Spinal cord (tissue), 10 donors: ENCODE data around the gene CIITA. TPM values are rescaled to one million over a fixed set of nuclear protein-coding genes. Genes with fewer than 3 reads are reported as not detected.

Experiments used
- DNase-seq, 6 donors: peaks; one replicate each; pipeline versions ENCODE4 v3.0.0 to v3.0.0-alpha.2; 2013 to 2015; ENCODE audit warnings: low spot score in 6 of 6, low read depth in 4 of 6
- H3K27ac ChIP-seq: one replicate; pipeline ENCODE4 v1.5.1; 2013; ENCODE audit warnings: low read depth, low read length, control low read depth
- H3K27me3 ChIP-seq: one replicate; pipeline ENCODE4 v1.6.1; 2013; ENCODE audit warnings: low read length; ENCODE audit not compliant: control insufficient read depth, insufficient read depth
- H3K36me3 ChIP-seq: one replicate; pipeline ENCODE4 v1.6.1; 2013; ENCODE audit warnings: low read length; ENCODE audit not compliant: control insufficient read depth, insufficient read depth
- H3K4me1 ChIP-seq: one replicate; pipeline ENCODE4 v1.6.1; 2013; ENCODE audit warnings: low read length; ENCODE audit not compliant: control insufficient read depth, insufficient read depth
- H3K4me3 ChIP-seq: one replicate; pipeline ENCODE4 v1.5.1; 2013; ENCODE audit warnings: low read depth, low read length, control low read depth
- H3K9me3 ChIP-seq: one replicate; pipeline ENCODE4 v1.6.1; 2013; ENCODE audit warnings: low read length; ENCODE audit not compliant: control insufficient read depth, insufficient read depth
- WGBS: methylation state at CpG from one replicate; pipeline ENCODE4 v1.1.5; 2013; ENCODE audit warnings: missing lambda C conversion rate; ENCODE audit not compliant: insufficient coverage; 5-methylcytosine and 5-hydroxymethylcytosine counted together
- polyA plus RNA-seq, 2 donors: library from polyadenylated mRNA; unstranded; fragments of 120-200 nt; gene quantifications; one replicate each; pipeline ENCODE4 v1.2.1, GENCODE V29; 2013; ENCODE audit not compliant: insufficient read length in 2 of 2
- total RNA-seq, 2 donors: library from RNA; depleted of rRNA in 1 of 2; stranded (reverse); fragments of 120-200 nt in 1 of 2; fragments of >200 nt in 1 of 2; gene quantifications; one replicate each; pipeline versions ENCODE4 v1.2.3 to v1.2.4, GENCODE V29; 2013 to 2014
- donor health status: healthy.

CIITA gene
- total and polyA plus RNA-seq, 4 donors = 1.2 to 4.2 (median 1.7) TPM

- Histone ChIP-seq H3K27ac (no peak overlapping the region), H3K36me3 (no peaks in the 10 kb centered on the region), H3K4me1 (no peaks in the 10 kb centered on the region), H3K4me3 (no peak overlapping the region), H3K27me3 (peaks cover 8% of the 10 kb centered on the region), H3K9me3 (no peaks in the 10 kb centered on the region)
- DNase-seq = no peak
- WGBS = 70% methylated on average over 5 of the region's 5 CpGs
These were observed 15.8 kb downstream of the CIITA start for GRCh38 chr16:10892782-10893318.

DNA sequence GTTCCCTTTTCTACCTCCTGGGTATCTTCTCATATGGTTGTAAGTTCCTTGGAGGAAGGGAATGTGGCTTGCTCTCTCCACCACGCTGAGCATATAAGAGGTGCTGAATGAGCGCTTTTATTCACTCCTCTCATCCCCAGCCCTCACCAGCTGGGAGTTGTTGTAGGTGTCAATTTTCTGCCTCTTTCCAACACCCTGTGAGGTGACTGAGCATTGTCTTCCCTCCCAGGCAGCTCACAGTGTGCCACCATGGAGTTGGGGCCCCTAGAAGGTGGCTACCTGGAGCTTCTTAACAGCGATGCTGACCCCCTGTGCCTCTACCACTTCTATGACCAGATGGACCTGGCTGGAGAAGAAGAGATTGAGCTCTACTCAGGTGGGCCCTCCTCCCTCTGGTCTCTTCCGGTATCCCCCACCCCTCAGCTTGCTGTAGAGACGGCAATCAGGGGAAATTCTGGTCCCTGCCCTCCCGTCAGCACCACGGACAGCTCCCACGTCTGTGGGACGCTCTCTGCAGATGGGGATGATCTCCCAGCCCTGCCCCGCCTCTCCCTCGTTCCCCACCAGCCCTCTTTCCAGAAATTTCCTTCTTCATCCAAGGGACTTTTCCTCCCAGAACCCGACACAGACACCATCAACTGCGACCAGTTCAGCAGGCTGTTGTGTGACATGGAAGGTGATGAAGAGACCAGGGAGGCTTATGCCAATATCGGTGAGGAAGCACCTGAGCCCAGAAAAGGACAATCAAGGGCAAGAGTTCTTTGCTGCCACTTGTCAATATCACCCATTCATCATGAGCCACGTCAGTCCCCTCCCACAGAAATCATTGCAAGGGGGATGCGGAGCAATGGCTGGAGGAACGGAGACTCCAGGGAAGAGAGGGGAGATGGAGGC, 18.3 kb downstream of the CIITA start:
- Histone ChIP-seq H3K36me3 (no peaks in the 10 kb centered on the region), H3K27ac (no peak overlapping the region), H3K4me1 (no peaks in the 10 kb centered on the region), H3K4me3 (no peak overlapping the region), H3K27me3 (peaks cover 8% of the 10 kb centered on the region), H3K9me3 (no peaks in the 10 kb centered on the region)
- peak in 2 of 6 donors; percentile 3 to 56 for DNase-seq
- 12% methylated on average over 9 of the region's 17 CpGs for WGBS

DNA sequence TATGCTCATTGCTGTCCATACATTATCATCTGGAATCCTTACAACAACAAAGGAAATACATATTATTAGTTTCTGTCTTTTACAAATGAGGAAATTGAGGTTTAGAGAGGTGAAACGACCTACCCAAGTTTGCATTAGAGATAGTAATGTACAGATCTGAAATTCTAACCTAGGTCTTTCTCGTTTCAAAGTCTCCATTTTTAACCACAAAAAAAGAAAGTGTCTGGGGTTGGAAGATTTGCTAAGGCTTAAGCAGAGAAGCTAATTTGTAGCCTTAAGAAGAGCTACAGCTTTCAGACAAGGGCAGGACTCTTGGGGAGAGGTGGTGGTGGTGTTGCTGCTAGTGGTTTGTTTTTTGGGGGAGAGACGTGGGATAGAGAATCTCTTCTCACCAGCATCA, 19.2 kb downstream of the CIITA start:
- no peak overlapping the region for H3K4me3 ChIP-seq
- WGBS = no CpG with 5 or more reads among the region's 3 CpGs
- H3K4me1 ChIP-seq = no peaks in the 10 kb centered on the region
- peaks cover 8% of the 10 kb centered on the region for H3K27me3 ChIP-seq
- no peak overlapping the region for H3K27ac ChIP-seq
- DNase-seq = no peak
- no peaks in the 10 kb centered on the region for H3K36me3 ChIP-seq
- H3K9me3 ChIP-seq = no peaks in the 10 kb centered on the region

DNA sequence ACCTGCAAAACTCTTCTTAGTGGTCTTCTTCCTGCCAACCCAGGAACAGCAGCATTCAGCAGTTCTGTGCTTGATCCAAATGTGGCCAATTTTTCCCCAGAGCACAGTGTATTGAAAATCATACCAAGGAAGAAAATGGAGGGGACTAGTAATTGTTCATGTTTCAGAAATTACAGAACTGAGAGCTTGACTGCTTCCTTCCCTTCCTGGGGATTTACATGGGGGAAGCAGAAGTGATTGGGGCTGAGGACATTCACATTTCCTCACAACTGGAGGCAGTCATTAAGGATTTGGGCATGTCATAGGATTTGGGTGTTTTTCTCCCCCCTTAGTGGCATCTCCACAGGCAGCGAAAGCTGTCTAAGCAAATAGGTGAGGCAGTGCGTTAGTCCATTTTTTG, 19.7 kb downstream of the CIITA start:
- H3K27me3 ChIP-seq = peaks cover 8% of the 10 kb centered on the region
- H3K27ac ChIP-seq = no peak overlapping the region
- no peak overlapping the region for H3K4me3 ChIP-seq
- no peaks in the 10 kb centered on the region for H3K36me3 ChIP-seq
- no CpG with 5 or more reads among the region's 2 CpGs for WGBS
- H3K4me1 ChIP-seq = no peaks in the 10 kb centered on the region
- no peak for DNase-seq
- no peaks in the 10 kb centered on the region for H3K9me3 ChIP-seq

DNA sequence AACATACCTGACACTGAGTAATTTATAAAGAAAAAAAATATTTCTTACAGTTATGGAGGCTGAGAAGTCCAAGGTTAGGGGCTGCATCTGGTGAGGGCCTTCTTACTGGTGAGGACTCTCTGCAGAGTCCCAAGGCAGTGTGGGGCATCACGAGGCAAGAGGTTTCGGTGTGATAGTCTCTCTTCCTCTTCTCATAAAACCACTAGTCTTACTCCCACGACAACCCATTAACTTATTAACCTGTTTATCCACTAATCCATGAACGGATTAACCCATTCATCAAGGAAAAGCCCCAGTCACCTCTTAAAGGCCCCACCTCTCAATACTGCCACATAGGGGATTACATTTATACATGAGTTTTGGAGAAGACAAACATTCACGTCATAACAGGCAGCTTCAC, 20.1 kb downstream of the CIITA start:
- no peaks in the 10 kb centered on the region for H3K4me1 ChIP-seq
- no peaks in the 10 kb centered on the region for H3K36me3 ChIP-seq
- no peak overlapping the region for H3K4me3 ChIP-seq
- WGBS = 80% methylated on average over 2 of the region's 5 CpGs
- no peak for DNase-seq
- no peak overlapping the region for H3K27ac ChIP-seq
- peaks cover 8% of the 10 kb centered on the region for H3K27me3 ChIP-seq
- no peaks in the 10 kb centered on the region for H3K9me3 ChIP-seq

DNA sequence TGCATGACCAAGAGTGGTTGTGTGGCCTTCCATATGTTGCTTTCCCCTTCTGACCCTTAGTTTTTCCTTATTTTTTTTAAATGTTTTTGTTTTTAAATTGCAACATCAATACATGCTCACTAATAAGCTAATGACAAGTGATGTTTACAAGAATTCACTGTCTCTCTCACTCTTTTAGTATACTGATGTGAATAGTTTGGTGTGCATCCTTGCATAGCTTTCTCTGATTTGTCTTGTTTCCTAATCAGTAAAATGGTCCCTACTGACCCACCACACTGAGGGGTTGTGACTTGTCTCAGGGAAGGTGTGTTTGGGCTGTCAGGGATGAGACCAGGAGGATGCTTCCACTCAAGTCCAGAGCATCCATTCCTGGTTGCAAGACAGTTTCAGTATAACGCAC, 26.0 kb downstream of the CIITA start:
- Histone ChIP-seq H3K4me3 (no peak overlapping the region), H3K4me1 (peaks cover 16% of the 10 kb centered on the region), H3K27ac (no peak overlapping the region), H3K27me3 (no peaks in the 10 kb centered on the region), H3K36me3 (no peaks in the 10 kb centered on the region), H3K9me3 (peaks cover 7% of the 10 kb centered on the region)
- DNase-seq = no peak
- WGBS = 100% methylated on average over 1 of the region's 1 CpG

GRCh38 chr16:10906482-10906881, 29.5 kb downstream of the CIITA start:
- Histone ChIP-seq H3K36me3 (no peaks in the 10 kb centered on the region), H3K9me3 (peaks cover 7% of the 10 kb centered on the region), H3K4me1 (peaks cover 18% of the 10 kb centered on the region), H3K27ac (no peak overlapping the region), H3K4me3 (no peak overlapping the region), H3K27me3 (no peaks in the 10 kb centered on the region)
- no peak for DNase-seq
- WGBS = 90% methylated on average over 15 of the region's 19 CpGs

GRCh38 chr16:10906914-10907756, 30.1 kb downstream of the CIITA start:
- Histone ChIP-seq H3K36me3 (no peaks in the 10 kb centered on the region), H3K27me3 (no peaks in the 10 kb centered on the region), H3K4me3 (no peak overlapping the region), H3K9me3 (peaks cover 7% of the 10 kb centered on the region), H3K4me1 (peaks cover 18% of the 10 kb centered on the region), H3K27ac (no peak overlapping the region)
- peak in 4 of 6 donors; percentile 3 to 69 (median 51) for DNase-seq
- 67% methylated on average over 45 of the region's 46 CpGs for WGBS

DNA sequence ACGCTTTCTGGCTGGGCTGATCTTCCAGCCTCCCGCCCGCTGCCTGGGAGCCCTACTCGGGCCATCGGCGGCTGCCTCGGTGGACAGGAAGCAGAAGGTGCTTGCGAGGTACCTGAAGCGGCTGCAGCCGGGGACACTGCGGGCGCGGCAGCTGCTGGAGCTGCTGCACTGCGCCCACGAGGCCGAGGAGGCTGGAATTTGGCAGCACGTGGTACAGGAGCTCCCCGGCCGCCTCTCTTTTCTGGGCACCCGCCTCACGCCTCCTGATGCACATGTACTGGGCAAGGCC, 30.7 kb downstream of the CIITA start:
- WGBS = 85% methylated on average over 21 of the region's 21 CpGs
- DNase-seq = no peak
- H3K27me3 ChIP-seq = no peaks in the 10 kb centered on the region
- H3K36me3 ChIP-seq = no peaks in the 10 kb centered on the region
- peaks cover 18% of the 10 kb centered on the region for H3K4me1 ChIP-seq
- H3K27ac ChIP-seq = no peak overlapping the region
- peaks cover 5% of the 10 kb centered on the region for H3K9me3 ChIP-seq
- no peak overlapping the region for H3K4me3 ChIP-seq
